ENCODE measurements around the gene MEST.
"Not testable (repeated sequence)": the region's sequence is repeated elsewhere in the genome, so short reads cannot be mapped to it uniquely, and the experiment has no call there.

The MEST gene, protein sequence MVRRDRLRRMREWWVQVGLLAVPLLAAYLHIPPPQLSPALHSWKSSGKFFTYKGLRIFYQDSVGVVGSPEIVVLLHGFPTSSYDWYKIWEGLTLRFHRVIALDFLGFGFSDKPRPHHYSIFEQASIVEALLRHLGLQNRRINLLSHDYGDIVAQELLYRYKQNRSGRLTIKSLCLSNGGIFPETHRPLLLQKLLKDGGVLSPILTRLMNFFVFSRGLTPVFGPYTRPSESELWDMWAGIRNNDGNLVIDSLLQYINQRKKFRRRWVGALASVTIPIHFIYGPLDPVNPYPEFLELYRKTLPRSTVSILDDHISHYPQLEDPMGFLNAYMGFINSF

DNA sequence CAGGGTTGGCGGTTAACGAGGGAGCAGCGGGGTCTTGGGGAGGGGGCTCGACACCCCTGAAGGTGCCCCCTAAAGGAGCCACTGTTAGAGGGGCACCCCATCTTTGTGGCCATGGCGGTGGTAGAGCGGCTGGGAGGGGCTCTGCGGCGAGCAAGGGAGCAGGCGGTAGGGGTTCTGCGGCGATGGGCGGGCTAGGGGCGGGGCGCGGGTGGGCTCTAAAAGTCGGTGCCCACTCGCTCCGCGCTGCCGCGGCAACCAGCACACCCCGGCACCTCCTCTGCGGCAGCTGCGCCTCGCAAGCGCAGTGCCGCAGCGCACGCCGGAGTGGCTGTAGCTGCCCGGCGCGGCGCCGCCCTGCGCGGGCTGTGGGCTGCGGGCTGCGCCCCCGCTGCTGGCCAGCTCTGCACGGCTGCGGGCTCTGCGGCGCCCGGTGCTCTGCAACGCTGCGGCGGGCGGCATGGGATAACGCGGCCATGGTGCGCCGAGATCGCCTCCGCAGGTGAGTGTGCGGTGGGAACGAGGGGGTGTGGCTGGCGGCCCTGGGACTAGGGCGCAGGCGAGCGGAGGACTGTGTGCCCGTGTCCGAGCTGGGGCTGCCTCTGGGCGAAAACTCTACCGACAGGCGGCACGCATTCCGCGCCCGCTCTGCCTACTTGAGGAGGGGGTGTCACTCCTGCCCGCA is at the start of gene MEST:
Gene MEST, plus strand, starts transcription at position 245 of the 682 bp plus-strand sequence. Its CDS starts 229 bp downstream, at position 474.
- no peak for DNase-seq

DNA sequence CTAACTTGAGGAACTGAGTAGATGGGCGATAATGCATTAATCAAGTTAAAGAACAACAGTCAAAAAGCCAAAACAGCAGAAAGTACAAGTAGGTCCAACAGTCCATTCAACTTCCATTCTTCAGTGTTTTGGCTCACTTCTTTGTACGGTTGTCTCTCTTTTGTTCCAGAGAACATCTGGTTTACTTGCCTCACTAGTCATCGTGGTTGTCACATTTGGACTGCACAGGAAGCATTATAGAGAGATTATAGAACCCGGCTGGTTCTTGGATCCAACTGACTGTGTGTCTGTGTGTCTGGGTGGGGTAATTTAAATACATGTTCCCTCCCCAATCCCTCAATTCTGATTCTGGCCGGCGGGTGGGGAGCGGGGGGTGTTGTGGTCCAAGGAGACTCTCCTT is 49.3 kb upstream of the MEST start:
- no peak for DNase-seq

DNA sequence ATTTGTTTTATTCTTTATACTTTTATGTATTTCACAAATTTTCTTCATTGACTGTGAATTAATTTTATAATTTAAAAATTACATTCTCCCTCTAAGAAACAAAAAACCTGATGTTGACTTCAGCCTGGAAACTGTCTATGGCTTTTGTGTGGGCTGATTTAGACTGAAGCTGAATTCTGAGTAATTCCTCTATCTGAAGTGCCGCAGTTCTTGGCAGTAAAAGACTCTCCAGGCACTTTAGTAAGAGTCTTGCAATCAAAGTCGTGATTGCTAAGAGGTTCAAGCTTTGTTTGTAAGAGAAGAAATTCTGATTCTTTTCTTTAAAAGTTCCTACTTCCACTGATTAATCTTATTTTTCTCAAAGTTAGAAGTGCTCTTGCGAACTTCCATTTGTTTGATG is 47.7 kb upstream of the MEST start:
- DNase-seq: no peak

DNA sequence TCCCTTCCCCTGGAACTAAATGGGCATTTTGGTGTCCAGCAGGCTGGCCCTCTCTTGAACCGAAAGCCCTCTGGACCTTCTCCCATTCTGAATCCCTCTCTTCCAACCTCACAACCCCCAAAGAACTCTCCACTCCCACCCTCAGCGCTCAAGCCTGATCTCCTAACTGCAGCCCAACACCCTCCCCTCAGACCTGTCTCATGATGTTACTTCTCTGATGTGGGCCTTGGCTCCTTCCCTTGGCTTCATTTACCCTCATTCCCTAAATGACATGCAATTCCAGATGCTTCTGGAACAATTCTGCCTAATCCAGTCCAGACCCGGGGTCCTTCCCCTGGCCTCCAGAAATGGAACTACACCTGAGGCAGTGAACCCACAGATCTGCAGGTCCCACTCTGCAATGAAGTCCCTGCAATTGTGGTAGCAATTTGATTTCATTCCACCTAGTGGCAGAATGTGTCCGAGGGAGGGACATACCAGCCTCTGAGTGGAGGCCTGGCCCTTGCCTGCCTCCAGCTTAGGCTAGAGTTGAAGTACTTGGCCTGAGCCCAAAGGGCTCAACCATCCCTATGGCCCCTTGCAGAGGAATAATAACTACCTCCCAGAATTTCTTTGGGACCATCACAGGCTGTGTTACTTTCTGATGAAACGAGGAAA is 47.0 kb upstream of the MEST start:
- DNase-seq: no peak

DNA sequence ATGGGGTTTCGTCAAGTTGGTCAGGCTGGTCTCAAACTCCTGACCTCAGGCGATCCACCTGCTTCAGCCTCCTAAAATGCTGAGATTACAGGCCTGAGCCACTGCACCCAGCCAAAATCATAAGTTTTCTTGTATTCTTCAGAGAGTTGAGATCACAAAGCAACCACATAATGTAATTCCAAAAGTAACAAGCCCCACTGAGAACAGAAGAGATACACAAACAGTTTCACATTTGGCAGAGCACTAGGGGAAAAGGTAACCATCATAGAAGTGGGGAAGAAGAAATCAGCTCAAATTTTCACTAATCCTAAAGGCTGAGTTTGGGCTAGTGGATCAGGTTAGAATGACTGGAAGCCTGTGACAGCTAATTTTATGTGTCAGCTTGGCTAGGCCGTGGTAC is 45.6 kb upstream of the MEST start:
- DNase-seq: no peak

DNA sequence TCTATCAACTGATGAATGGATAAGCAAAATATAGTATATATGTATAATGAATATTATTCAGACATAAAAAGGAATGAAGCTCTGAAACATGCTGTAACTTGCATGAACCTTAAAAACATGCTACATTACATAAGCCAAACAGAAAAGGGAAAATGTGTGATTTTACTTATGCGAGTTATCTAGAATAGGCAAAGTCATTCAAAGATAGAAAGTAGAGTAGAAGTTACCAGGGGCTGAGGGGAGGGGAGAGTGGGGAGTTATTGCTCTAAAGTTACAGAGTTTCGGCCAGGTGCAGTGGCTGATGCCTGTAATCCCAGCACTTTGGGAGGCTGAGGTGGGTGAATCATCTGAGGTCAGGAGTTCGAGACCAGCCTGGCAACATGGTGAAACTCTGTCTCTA is 40.5 kb upstream of the MEST start:
- DNase-seq: not testable (repeated sequence)

DNA sequence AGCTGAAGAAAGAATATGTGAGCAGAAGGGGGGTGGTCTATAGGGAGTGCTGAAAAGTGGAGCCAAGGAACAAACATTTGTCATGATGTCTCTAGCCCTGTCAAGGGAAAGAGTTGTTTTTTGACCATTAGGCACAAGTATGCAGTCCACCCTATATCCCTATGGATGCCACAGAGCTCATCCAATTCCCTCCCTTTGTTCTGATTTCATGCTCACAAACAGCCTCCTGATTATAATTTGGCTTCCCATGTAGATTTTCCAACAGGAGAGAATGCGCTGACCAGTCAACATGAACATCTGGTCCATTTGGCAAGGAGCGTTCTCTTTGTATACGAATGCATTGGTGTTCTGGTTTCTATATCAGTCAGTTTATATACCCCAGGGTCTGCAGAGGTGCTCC is 38.9 kb upstream of the MEST start:
- DNase-seq: no peak

DNA sequence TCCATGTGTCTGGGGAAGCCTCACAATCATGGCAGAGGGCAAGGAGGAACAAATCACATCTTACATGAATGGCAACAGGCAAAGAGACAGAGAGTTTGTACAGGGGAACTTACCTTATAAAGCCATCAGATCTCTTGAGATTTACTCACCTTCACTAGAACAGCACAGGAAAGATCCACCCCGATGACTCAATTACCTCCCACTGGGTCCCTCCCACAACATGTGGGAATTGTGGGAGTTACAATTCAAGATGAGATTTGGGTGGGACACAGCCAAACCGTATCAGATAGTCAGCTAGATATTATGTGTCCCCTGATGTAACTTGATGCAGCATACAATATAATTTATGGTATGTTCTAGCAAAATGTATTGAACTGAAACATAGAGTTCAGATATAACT is 36.9 kb upstream of the MEST start:
- no peak for DNase-seq

DNA sequence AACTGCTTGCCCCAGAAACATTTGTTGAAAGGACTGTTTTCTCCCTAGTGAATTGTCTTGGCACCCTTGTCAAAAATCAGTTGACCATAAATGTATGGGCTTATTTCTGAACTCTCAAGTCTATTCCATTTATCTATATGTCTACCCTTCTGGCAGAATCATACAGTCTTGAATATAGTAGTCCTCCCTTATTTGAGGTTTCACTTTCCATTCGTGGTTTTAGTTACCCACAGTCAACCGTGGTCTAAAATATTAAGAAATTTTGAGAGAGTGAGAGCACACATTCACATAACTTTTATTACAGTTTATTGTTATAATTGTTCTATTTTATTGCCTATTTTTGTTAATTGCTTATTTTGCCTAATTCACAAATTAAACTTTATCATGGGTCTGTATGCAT is 33.6 kb upstream of the MEST start:
- no peak for DNase-seq

DNA sequence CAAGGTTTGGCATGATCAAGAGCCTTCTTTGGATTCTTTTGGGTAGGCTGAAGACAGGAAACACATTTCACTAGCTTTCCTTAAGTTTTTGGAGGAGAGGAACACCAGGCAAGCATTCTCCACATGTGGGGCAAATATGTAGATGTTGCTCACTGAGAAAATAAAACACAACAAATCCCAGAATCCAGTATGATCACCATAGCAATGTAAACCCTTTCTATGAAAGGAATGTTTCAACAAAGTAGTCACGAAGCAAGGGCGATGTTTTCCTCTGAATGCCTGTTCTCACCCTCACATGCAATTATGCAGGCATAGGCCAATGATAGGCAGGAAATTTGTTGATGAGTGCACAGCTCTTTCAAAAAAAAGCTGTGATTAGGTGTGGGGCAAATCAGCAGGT is 30.6 kb upstream of the MEST start:
- DNase-seq: no peak

DNA sequence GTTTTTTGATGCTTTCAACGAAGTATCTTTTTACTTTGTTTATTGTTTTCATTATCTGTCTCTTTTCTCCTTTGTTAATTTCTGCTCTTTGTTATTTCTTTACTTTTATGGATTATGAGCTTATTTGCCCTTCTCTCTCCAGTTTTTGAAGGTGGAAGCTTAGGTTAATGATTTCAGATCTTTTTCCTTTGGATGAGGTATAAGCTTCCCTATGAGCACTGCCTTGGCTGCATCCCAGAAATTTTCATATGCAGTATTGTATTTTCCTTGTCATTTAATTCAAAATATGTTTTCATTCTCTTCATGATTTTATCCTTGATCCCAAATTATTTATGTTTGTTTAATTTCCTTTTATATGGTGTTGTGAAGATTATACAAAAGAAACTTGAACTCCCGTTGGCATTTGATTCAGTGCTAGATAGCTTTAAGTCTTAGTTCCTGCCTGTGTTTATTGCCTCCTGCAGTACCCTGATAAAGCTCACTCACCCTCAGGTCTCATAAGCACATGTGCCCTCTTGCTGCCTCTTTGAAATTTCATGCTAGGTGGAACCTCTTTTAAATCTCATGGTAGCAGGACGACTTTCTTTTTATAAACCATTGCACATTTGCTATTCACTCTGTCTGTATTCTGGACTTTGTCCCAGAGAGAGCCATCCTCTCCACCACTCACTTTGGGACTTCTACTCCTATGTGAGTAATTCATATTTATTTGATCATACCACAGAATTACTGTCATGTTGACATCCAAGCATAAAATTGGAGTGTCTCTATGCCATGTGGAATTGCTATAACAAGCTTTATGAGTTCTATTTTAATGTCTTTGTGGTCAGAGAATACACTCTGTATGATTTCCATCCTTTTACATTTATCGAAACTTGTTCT is 28.1 kb upstream of the MEST start:
- no peak for DNase-seq

DNA sequence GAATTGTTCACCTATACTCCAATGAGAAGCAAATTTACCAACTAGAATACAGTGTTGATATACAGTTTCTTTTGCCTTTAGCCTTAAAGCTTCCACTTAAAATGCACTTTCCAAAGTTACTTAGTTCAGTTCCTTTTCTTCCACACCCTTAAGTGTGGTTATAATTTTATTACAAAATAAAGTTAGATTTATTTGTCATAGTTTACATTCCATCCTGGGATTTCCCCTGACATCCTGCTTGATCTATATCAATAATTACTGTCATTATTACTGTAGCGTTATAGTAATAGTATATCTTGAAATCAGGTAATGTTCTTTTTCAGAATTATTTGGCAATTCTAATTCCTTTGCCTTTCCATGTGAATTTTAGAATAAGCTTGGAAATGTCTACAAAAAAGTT is 23.3 kb upstream of the MEST start:
- no peak for DNase-seq

DNA sequence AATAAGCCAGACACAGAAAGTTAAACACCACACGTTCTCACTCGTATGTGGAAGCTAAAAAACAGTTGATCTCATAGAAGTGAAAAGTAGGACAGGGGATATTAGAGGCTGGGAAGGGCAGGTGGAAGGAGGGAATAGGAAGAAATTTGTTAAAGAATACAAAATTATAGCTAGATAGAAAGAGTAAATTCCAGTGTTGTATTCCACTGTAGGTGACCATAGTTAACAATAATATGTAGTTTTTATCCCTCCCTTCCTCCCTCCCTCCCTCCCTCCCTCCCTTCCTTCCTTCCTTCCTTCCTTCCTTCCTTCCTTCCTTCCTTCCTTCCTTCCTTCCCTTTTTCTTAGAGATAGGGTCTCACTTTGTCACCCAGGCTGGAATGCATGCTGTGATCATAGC is 19.9 kb upstream of the MEST start:
- no peak for DNase-seq

DNA sequence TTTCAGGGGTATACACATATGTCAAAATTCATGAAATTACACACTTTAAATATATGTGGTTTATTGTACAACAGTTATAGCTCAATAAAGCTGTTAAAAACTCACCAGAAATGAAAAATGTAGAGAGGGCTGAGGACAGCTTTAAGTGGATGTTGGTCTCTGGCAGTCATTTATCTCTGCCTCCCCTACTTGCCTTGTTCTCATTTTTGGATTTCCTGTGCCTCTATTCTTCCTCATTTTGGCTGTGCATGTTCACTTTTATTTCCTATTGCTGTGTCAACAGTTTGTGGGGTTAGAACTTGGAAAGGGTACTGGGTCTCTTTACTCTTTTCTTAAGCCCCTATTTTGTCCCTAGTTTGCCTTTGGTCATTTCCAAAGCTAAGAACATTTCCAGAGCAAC is 18.6 kb upstream of the MEST start:
- DNase-seq: no peak

DNA sequence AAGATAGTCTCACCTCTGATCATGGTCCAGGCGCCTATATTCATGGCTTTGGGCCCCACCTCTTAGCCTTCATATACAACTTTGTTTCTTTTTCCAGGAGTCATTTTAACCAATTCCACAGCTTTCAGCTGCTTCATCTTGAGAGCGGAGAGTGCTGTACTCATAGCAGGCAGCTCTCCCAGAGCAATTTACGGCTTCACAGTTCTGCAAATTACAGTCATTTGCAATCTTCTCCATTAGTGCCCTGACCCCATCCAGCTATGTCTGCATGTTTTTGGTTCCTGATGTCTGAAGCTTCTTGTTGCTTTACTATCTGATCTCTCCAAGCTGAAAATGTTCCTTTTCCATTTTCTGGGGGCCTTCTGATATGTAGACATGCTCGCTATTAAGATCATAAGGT is 18.0 kb upstream of the MEST start:
- no peak for DNase-seq

DNA sequence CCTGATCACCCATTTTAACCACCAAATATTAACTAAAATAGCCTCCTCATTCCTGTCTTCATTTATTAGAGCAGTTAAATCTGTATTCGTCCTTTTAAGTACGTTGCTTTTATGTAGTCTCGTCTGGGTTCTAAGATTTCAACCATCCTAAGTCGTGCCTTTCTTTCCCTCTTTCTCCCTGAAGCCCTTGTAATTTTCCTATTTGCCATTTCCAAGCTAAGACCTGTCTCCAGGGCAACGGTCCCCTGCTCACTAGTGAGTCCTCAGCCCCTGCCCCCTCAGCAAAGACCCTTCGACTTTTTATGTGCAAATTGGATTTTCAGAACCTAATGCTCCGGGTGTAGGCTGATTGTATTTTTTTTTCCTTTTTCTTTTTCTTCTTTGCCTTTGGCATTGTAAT is 16.1 kb upstream of the MEST start:
- DNase-seq: no peak

DNA sequence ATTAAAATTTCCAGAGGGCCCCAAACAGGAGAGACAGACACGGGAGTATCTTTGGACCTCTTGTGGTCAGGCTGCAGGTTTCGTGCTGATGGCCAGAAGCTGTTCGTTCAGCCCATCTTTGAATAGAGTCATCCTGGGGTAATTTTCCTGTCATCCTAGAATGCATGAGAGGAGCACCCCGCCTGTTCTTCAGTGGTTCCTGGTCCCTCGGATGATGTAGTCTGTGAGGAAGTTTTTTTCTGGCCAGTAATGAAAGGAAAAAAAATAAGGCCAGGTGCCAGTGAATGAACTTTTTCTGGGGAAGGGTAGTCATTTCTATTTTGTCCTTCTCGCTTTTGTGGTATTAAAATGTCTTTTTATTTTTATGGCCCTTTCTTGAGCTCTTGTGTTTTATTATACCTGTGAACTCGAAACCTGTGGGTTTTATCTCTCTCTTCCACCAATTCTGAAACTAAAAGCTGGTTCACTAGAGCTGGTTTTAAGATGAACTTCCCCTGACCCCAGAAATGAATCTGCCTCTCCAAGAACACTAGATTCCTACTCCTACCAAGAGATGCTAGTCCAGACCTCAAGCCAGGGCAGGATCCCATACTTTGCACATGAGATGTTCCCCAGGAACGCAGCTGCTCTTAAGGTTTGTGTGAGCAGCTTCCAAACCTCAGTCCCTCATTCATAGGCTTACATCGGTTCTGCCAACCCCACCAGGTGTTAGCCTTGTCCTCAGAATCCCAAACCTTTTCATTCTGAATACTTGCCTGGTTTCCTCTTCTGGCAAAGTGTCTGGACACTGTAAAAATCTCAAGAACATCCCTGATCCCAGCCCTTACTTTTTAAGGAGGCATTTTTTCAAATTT is 15.4 kb upstream of the MEST start:
- DNase-seq: peak in 1 of 2 experiments; percentile 13

DNA sequence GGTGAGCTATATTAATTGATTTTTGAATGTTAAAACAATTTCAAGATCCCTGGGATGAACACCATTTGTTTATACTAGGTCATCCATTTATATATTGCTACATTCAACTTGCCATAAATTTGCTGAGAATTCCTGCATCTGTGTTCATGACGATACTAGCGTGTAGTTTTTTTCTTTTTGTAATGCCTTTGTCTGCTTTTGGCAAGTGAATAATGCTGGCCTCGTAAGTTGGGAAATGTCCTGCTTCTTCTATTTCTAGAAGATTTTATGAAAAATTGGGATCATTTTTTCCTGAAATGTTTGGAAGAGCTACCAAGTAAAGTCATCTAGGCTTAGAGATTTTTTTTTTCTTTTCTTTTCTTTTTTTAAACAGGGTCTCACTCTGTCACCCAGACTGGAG is 12.9 kb upstream of the MEST start:
- no peak for DNase-seq

DNA sequence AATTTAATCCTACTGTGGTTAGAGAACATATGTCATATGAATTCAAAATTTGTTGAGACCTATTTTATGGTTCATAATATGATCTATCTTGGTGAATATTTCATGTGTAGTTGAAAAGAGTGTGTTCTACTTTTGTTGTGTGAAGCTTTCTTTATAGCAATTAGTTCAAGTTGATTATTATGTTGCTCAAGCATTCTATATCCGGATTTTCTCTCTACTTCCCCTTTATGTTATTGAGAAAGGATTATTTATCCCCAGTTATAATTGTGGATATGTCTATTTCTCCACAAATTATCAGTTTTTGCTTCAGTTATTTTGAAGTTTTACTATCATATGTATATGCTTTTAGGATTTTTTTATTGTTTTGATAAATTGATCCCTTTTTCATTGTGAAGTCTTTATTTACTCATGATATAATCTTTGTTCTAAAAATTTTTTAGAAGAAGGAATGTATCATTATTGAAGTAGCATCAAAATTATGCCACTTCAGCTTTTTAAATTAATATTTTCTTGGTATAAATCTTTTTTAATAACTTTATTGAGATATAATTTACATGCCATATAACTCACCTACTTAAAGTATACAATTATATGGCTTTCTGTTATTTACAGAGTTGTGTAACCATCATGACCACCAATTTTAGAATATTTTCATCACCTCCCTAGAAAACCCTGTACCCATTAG is 12.0 kb upstream of the MEST start:
- DNase-seq: no peak

DNA sequence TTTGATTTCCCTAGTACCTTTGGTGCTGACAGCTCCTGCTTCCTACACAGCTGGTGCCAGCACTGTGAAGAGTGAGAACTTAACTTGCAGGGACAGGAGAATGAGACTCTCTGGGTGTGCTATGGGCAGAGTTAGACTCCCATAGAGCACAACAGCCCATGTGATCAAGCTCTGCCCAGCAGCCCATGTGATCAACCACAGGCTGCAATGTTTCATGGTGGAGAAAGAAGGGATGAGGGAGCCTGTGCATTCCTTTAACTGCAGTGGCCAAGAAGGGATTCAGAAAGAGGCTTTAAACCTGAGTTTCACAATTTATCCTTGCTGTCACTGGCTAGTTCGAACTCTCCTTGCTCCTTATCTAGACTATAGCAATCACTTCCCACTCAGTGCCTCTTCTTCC is 10.0 kb upstream of the MEST start:
- DNase-seq: no peak

DNA sequence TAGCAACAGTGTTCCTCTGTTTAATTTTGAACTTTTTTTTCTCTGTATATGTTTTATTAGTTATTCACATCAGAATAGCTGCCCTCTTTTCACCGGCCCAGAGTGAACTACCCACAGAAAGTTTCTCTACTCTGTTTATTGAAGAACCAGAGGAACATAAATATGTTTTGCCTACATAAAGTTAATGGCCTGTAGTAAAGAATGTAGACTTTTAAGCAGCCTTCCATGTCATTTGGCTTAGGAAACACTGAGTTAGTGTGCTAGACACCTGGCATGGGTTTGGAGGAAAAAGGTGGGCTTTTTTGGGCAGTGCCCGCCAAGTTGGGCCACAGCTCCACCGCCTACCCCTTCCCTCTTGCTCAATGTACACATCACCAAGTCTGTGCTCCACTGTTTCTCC is 8.9 kb upstream of the MEST start:
- DNase-seq: no peak

DNA sequence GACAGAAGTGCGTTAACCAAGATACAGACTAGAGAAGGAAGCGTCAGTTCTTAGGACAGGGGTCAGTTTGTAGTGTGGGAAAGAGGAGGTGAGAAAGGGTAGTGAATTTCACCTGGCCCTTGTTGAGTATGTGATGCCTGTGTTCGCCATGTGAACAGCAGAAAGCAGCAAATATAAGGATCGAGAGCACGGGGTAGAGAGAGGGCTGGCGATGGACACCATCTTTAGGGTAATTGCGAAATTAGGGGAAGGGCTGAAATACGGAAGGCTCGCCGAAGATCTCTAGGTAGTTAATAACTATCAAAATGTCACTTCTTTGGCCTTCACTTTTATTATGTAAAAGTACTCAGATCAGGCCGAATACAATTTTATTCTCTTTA is 6.2 kb upstream of the MEST start:
- no peak for DNase-seq

Measured in NCI-H1930 (cell line).